K562 (cell line): ENCODE data around the gene CCT7. TPM values are rescaled to one million over a fixed set of nuclear protein-coding genes. Genes with fewer than 3 reads are reported as not detected.

ENCODE experiments used
- ATAC-seq: fragments of 200-7000 bp; cut with Tn5 transposase; 3 replicates; pipeline ENCODE4 v1.9.1; 2020; ENCODE audit warnings: moderate library complexity
- BruUV-seq: library from RNA; stranded (reverse); fragments of 400-500 nt; replicated peaks from 2 replicates; lab custom pipeline; 2021; lab: Mats Ljungman, UMichigan
- CTCF ChIA-PET: fragments of 300-600 bp; formaldehyde crosslinking; extraction: SDS; loops from one replicate; lab custom pipeline; 2021; ENCODE audit warnings: low intra/inter-chr PET ratio; lab: Yijun Ruan, JAX
- POLR2A ChIA-PET: fragments of 300-600, 350-650 bp; sonication (Branson Sonifier 250); formaldehyde crosslinking; extraction: SDS; loops from one replicate; lab custom pipeline; 2021; ENCODE audit warnings: antibody characterized with exemption, inconsistent platforms; lab: Yijun Ruan, JAX
- DNase-seq, 4 experiments: peaks; one replicate each; pipeline versions ENCODE4 v3.0.0 to v3.0.0-alpha.2; 2011 to 2018; ENCODE audit warnings: low spot score in 3 of 4, mixed read lengths in 3 of 4; ENCODE audit errors: extremely low read depth in 1 of 4
- FAIRE-seq: peaks from 2 replicates; lab custom pipeline; 2011; peaks lifted over from hg19 to GRCh38; lab: Jason Lieb, UNC
- H2AFZ ChIP-seq: 2 replicates; pipeline ENCODE4 v1.6.0; 2011; ENCODE audit warnings: low read depth, low read length, control low read depth, inconsistent platforms
- H3K27ac ChIP-seq: fragments of 200-600 bp; 3 replicates; pipeline ENCODE4 v1.8.0; 2011; ENCODE audit warnings: low read depth, mild to moderate bottlenecking, control low read depth, inconsistent platforms, low read length, moderate library complexity, mixed read lengths; ENCODE audit errors: extremely low read depth
- H3K27me3 ChIP-seq, 2 experiments: fragments of 300-600 bp in 1 of 2; 2 replicates in 1 of 2; 3 replicates in 1 of 2; pipeline versions ENCODE4 v1.6.0 to v1.8.0; 2011; ENCODE audit warnings: inconsistent platforms in 2 of 2, low read length in 2 of 2, mild to moderate bottlenecking in 1 of 2, mixed read lengths in 1 of 2, moderate library complexity in 1 of 2; ENCODE audit not compliant: control insufficient read depth in 2 of 2, insufficient read depth in 2 of 2
- H3K36me3 ChIP-seq: fragments of 300-600 bp; 3 replicates; pipeline ENCODE4 v1.8.0; 2011; ENCODE audit warnings: mild to moderate bottlenecking, low read length, inconsistent platforms; ENCODE audit not compliant: control insufficient read depth, insufficient read depth
- H3K4me1 ChIP-seq, 2 experiments: fragments of 200-600 bp in 1 of 2; replicated peaks in 1 of 2; 2 replicates in 1 of 2; 3 replicates in 1 of 2; pipeline versions ENCODE4 v1.5.1 to v1.8.0; 2011; ENCODE audit warnings: inconsistent platforms in 2 of 2, low read length in 2 of 2, mild to moderate bottlenecking in 1 of 2, mixed read lengths in 1 of 2, moderate library complexity in 1 of 2; ENCODE audit not compliant: control insufficient read depth in 2 of 2, insufficient read depth in 2 of 2
- H3K4me2 ChIP-seq: 2 replicates; pipeline ENCODE4 v1.6.1; 2011; ENCODE audit warnings: low read length, control low read depth, inconsistent platforms, mixed read lengths; ENCODE audit not compliant: insufficient read depth
- H3K4me3 ChIP-seq: fragments of 200-600 bp; sonication (generic), shearing (Covaris generic); 2 replicates; pipeline ENCODE4 v1.5.1; 2016; ENCODE audit warnings: control low read depth, inconsistent platforms
- H3K79me2 ChIP-seq: fragments of 200-600 bp; 3 replicates; pipeline ENCODE4 v1.8.0; 2011; ENCODE audit warnings: low read length, inconsistent platforms; ENCODE audit not compliant: control insufficient read depth, insufficient read depth
- H3K9ac ChIP-seq, 2 experiments: 2 replicates each; pipeline versions ENCODE4 v1.6.0 to v1.6.1; 2011; ENCODE audit warnings: low read depth in 2 of 2, low read length in 2 of 2, control low read depth in 1 of 2, inconsistent platforms in 1 of 2, mild to moderate bottlenecking in 1 of 2, mixed read lengths in 1 of 2; ENCODE audit not compliant: insufficient read depth in 1 of 2
- H3K9me1 ChIP-seq: one replicate; pipeline ENCODE4 v1.6.0; 2011; ENCODE audit warnings: inconsistent platforms, mild to moderate bottlenecking, low read length, moderate library complexity; ENCODE audit not compliant: control insufficient read depth, insufficient read depth
- H3K9me3 ChIP-seq: replicated peaks from 2 replicates; pipeline ENCODE4 v1.5.1; 2011; ENCODE audit warnings: low read depth, low read length, inconsistent platforms; ENCODE audit not compliant: control insufficient read depth, insufficient read depth
- H4K20me1 ChIP-seq: replicated peaks from 2 replicates; pipeline ENCODE4 v1.6.1; 2011; ENCODE audit warnings: low read length, inconsistent platforms, mixed read lengths; ENCODE audit not compliant: control insufficient read depth, insufficient read depth
- C11orf30 ChIP-seq: fragments of 450-650 bp; IDR thresholded peaks from 2 replicates; pipeline ENCODE4 v1.6.1; 2016; ENCODE audit warnings: low read depth, mild to moderate bottlenecking
- DDX20 ChIP-seq: fragments of 450-650 bp; IDR thresholded peaks from 2 replicates; pipeline ENCODE4 v1.6.1; 2016; ENCODE audit warnings: missing genetic modification characterization, low read depth, mild to moderate bottlenecking, missing compliant biosample characterization, moderate library complexity
- HDAC3 ChIP-seq: fragments of 450-650 bp; IDR thresholded peaks from 2 replicates; pipeline ENCODE4 v1.6.1; 2018; ENCODE audit warnings: borderline replicate concordance, mild to moderate bottlenecking, moderate library complexity; ENCODE audit not compliant: partially characterized antibody
- MAFG ChIP-seq: fragments of 450-650 bp; conservative IDR thresholded peaks from 2 replicates; pipeline ENCODE4 v1.6.1; 2016; ENCODE audit warnings: missing genetic modification characterization, missing compliant biosample characterization
- MAFK ChIP-seq: IDR thresholded peaks from 2 replicates; pipeline ENCODE4 v1.6.1; 2011; ENCODE audit warnings: low read length, improper control_type of control experiment
- NFE2 ChIP-seq: IDR thresholded peaks from 2 replicates; pipeline ENCODE4 v1.6.1; 2014; ENCODE audit warnings: antibody characterized with exemption, low read depth
- NR3C1 ChIP-seq: sonication (generic); formaldehyde crosslinking; IDR thresholded peaks from 2 replicates; pipeline ENCODE4 v1.8.1; 2022; ENCODE audit warnings: missing genetic modification reagents
- ZNF124 ChIP-seq: sonication (generic); formaldehyde crosslinking; IDR thresholded peaks from 2 replicates; pipeline ENCODE4 v1.8.1; 2022; ENCODE audit warnings: missing genetic modification reagents
- ZNF316 ChIP-seq: fragments of 450-650 bp; IDR thresholded peaks from 2 replicates; pipeline ENCODE4 v1.6.1; 2016
- WGBS: fragments of 100-300 bp; shearing (Covaris generic); methylation state at CpG from one replicate; pipeline ENCODE4 v1.1.6; 2016; ENCODE audit warnings: low coverage, mixed read lengths; ENCODE audit not compliant: insufficient coverage; ENCODE audit errors: missing lambda C conversion rate; 5-methylcytosine and 5-hydroxymethylcytosine counted together
- in situ Hi-C: fragments of 300-500 bp; cut with MboI; formaldehyde crosslinking; loops from 4 replicates; pipeline ENCODE4 v1.15.0; 2018; ENCODE audit warnings: inconsistent platforms, mixed read lengths
- intact Hi-C: fragments of 100-400 bp; cut with micrococcal nuclease; formaldehyde crosslinking; loops from 2 replicates; pipeline ENCODE4 v1.14.2; 2022
- polyA plus RNA-seq, 8 experiments: library from polyadenylated mRNA; depleted of rRNA in 4 of 8; stranded (reverse) in 5 of 8; unstranded in 3 of 8; fragments of >200 nt; fragmentation: Nextera tagmentation in 2 of 8; fragmentation: Illumina TruSeq in 1 of 8; extraction: Ambion mirVana in 2 of 8; extraction: Trizol in 1 of 8; gene quantifications; 2 replicates each; pipeline versions ENCODE4 v1.2.1 to v1.2.3, GENCODE V29; 2011 to 2014; ENCODE audit warnings: inconsistent platforms in 1 of 8, missing spikeins in 1 of 8
- total RNA-seq, 7 experiments: library from RNA; depleted of rRNA in 6 of 7; stranded (reverse); fragments of >200 nt in 6 of 7; fragmentation: Illumina TruSeq in 2 of 7; extraction: Trizol in 2 of 7; gene quantifications; 2 replicates each; pipeline versions ENCODE4 v1.2.1 to v1.2.3, GENCODE V29; 2011 to 2021; ENCODE audit warnings: low replicate concordance in 1 of 7

Gene CCT7
- total and polyA plus RNA-seq, 9 of the 15 experiments (the other 6 are each of a cell fraction or from before 2014, with no cell fraction given), result 326 to 856 (median 638) TPM

- CTCF ChIA-PET, result no interaction called here
- Histone ChIP-seq H3K27me3 (no peaks in the 10 kb centered on the region), H3K79me2 (peaks cover 39% of the 10 kb centered on the region), H2AFZ (no peak overlapping the region), H3K9me1 (no peaks in the 10 kb centered on the region), H3K36me3 (peaks cover 95% of the 10 kb centered on the region), H3K4me1 (peaks cover 0 to 10% of the 10 kb centered on the region in 2 experiments; a peak in 3 of 5 replicates), H3K4me3 (no peak overlapping the region), H4K20me1 (peaks cover 21% of the 10 kb centered on the region; the same call in 1 of the 2 replicates)
- DNase-seq, result no peak
- intact Hi-C loops, result no loop called here
- in situ Hi-C loops, result no loop called here
- no TSS peak for BruUV-seq
- WGBS, result 57% methylated on average over 3 of the region's 3 CpGs
- TF ChIP-seq MAFG (peak; percentile 70), ZNF124 (no peak), ZNF316 (peak; percentile 78), NFE2 (peak; percentile 17; the same call in 1 of the 2 replicates), NR3C1 (CRISPR knock-in tag) (no peak), MAFK (peak; percentile 41), DDX20 (tag) (no peak), HDAC3 (no peak), C11orf30 (peak; percentile 69)
- TF ChIP-seq, all 486 proteins: peak for 5
- H3K4me2 ChIP-seq, result no peak overlapping the region
- no peak overlapping the region for H3K27ac ChIP-seq
- no peak for FAIRE-seq
- no peak for ATAC-seq
- no peak overlapping the region for H3K9ac ChIP-seq
- POLR2A ChIA-PET, result interaction anchor here (1.0 to 2.3 kb wide), 4 partner anchors 8 to 13 kb away, joined by 6 to 14 read pairs (median 6); partner anchors contain the start of genes CCT7 and PRADC1
- H3K9me3 ChIP-seq, result no peaks in the 10 kb centered on the region
Observed at GRCh38 chr2:73246850-73247249, 12.7 kb downstream of the CCT7 start.
